NCI-H128 (cell line): ENCODE measurements around the gene CUEDC1.

ENCODE experiments used
- DNase-seq: peaks from one replicate; lab custom pipeline; 2025; ENCODE audit not compliant: unreplicated experiment; lab: John Stamatoyannopoulos, UW

CUEDC1 gene

GRCh38 chr17:57900991-57901743, 54.0 kb downstream of the CUEDC1 start:
- no peak for DNase-seq

GRCh38 chr17:57899822-57900221, 55.4 kb downstream of the CUEDC1 start:
- DNase-seq: no peak

- DNase-seq: no peak
Measured at GRCh38 chr17:57899391-57899790, 55.8 kb downstream of the CUEDC1 start.

- DNase-seq: no peak
Measured at GRCh38 chr17:57898487-57899311, 56.5 kb downstream of the CUEDC1 start.

- DNase-seq: no peak
Measured at GRCh38 chr17:57895382-57896060, 59.7 kb downstream of the CUEDC1 start.

- DNase-seq: no peak
Measured at GRCh38 chr17:57894848-57895247, 60.4 kb downstream of the CUEDC1 start.

- no peak for DNase-seq
Measured at GRCh38 chr17:57892820-57893595, 62.2 kb downstream of the CUEDC1 start.

GRCh38 chr17:57892146-57892819, 62.9 kb downstream of the CUEDC1 start:
- no peak for DNase-seq

GRCh38 chr17:57890857-57891232, 64.4 kb downstream of the CUEDC1 start:
- DNase-seq: no peak

GRCh38 chr17:57889892-57890856, 65.0 kb downstream of the CUEDC1 start:
- DNase-seq: no peak

- no peak for DNase-seq
Measured at GRCh38 chr17:57889252-57889651, 66.0 kb downstream of the CUEDC1 start.

GRCh38 chr17:57888311-57889216, 66.6 kb downstream of the CUEDC1 start:
- no peak for DNase-seq

- no peak for DNase-seq
Measured at GRCh38 chr17:57887161-57887560, 68.1 kb downstream of the CUEDC1 start.

- DNase-seq: no peak
Measured at GRCh38 chr17:57886020-57886419, 69.2 kb downstream of the CUEDC1 start.

GRCh38 chr17:57885148-57885915, 69.9 kb downstream of the CUEDC1 start:
- DNase-seq: no peak

- no peak for DNase-seq
Measured at GRCh38 chr17:57881783-57882351, 73.3 kb downstream of the CUEDC1 start.

GRCh38 chr17:57881143-57881542, 74.1 kb downstream of the CUEDC1 start:
- DNase-seq: no peak
